Natural killer cell (primary cell): ENCODE results near the gene ASXL3. TPM values are rescaled to one million over a fixed set of nuclear protein-coding genes. Genes with fewer than 3 reads are reported as not detected.

Experiments used
- ATAC-seq, 3 donors: fragments of 150-1000 bp in 2 of 3; fragments of 200-7000 bp in 1 of 3; cut with Tn5 transposase; 1 replicate in 1 of 3; 2 replicates in 2 of 3; pipeline ENCODE4 v1.10.0; 2021; ENCODE audit warnings: mild to moderate bottlenecking in 2 of 3, moderate library complexity in 2 of 3
- DNase-seq, 2 donors: peaks; one replicate each; pipeline versions ENCODE4 v3.0.0 to v3.0.0-alpha.2; 2013 to 2021; ENCODE audit warnings: mixed read lengths in 1 of 2
- H3K27ac ChIP-seq: one replicate; pipeline ENCODE4 v1.5.1; 2013; ENCODE audit warnings: mild to moderate bottlenecking, low read length
- H3K27me3 ChIP-seq: one replicate; pipeline ENCODE4 v1.6.1; 2013; ENCODE audit warnings: low read length; ENCODE audit not compliant: control insufficient read depth, insufficient read depth
- H3K36me3 ChIP-seq: one replicate; pipeline ENCODE4 v1.6.1; 2013; ENCODE audit warnings: low read length; ENCODE audit not compliant: control insufficient read depth, insufficient read depth
- H3K4me1 ChIP-seq: one replicate; pipeline ENCODE4 v1.6.1; 2013; ENCODE audit warnings: low read length; ENCODE audit not compliant: control insufficient read depth, insufficient read depth
- H3K4me3 ChIP-seq: one replicate; pipeline ENCODE4 v1.5.1; 2013; ENCODE audit warnings: low read length
- H3K9me3 ChIP-seq: one replicate; pipeline ENCODE4 v1.6.1; 2013; ENCODE audit warnings: low read length; ENCODE audit not compliant: control insufficient read depth, insufficient read depth
- H3K27ac Mint-ChIP-seq, 2 donors: one replicate each; pipeline ENCODE4 v1.8.0; 2022; ENCODE audit warnings: mild to moderate bottlenecking in 2 of 2, mixed read lengths in 2 of 2, moderate library complexity in 1 of 2
- H3K27me3 Mint-ChIP-seq, 2 donors: one replicate each; pipeline ENCODE4 v1.8.0; 2022; ENCODE audit warnings: low read depth in 2 of 2, mixed read lengths in 2 of 2
- H3K36me3 Mint-ChIP-seq: one replicate; pipeline ENCODE4 v1.8.0; 2022; ENCODE audit warnings: mixed read lengths
- H3K4me1 Mint-ChIP-seq, 2 donors: one replicate each; pipeline ENCODE4 v1.8.0; 2022; ENCODE audit warnings: mixed read lengths in 2 of 2
- H3K4me3 Mint-ChIP-seq: one replicate; pipeline ENCODE4 v1.8.0; 2022; ENCODE audit warnings: mild to moderate bottlenecking, moderate library complexity, mixed read lengths
- H3K9me3 Mint-ChIP-seq, 2 donors: one replicate each; pipeline ENCODE4 v1.8.0; 2022; ENCODE audit warnings: mixed read lengths in 2 of 2
- CTCF ChIP-seq: fragments of 200-600 bp; IDR thresholded peaks from one replicate; pipeline ENCODE4 v1.8.0; 2022; ENCODE audit warnings: antibody characterized with exemption
- WGBS: methylation state at CpG from one replicate; pipeline ENCODE4 v1.1.7; 2013; ENCODE audit warnings: missing lambda C conversion rate; ENCODE audit not compliant: insufficient coverage; 5-methylcytosine and 5-hydroxymethylcytosine counted together
- intact Hi-C: fragments of 100-400 bp; cut with micrococcal nuclease; formaldehyde crosslinking; loops from one replicate; pipeline ENCODE4 v1.14.2; 2022
- total RNA-seq, 4 donors: library from RNA; stranded (reverse); fragments of 120-200 nt in 1 of 4; gene quantifications; one replicate each; pipeline versions ENCODE4 v1.2.3 to v1.2.4, GENCODE V29; 2013 to 2022

Gene ASXL3
- total RNA-seq, 3 donors from 2014 or later (not counting 1 experiment from before 2014, with no cell fraction given), result not detected

- intact Hi-C loops, result no loop called here
- Histone ChIP-seq H3K36me3 (no peaks in the 10 kb centered on the region), H3K27me3 (peaks cover 6% of the 10 kb centered on the region), H3K4me3 (no peak overlapping the region), H3K27ac (no peak overlapping the region), H3K4me1 (peaks cover 3% of the 10 kb centered on the region), H3K9me3 (no peaks in the 10 kb centered on the region)
- ATAC-seq (no peak), DNase-seq (no peak)
- peaks cover 5 to 10% of the 10 kb centered on the region in 2 donors for H3K27me3 Mint-ChIP-seq
- H3K36me3 Mint-ChIP-seq, result peaks cover 5% of the 10 kb centered on the region
- WGBS, result 88% methylated on average over 3 of the region's 4 CpGs
- TF ChIP-seq CTCF, result no peak
- no peaks in the 10 kb centered on the region for H3K4me1 Mint-ChIP-seq
- H3K4me3 Mint-ChIP-seq, result no peak overlapping the region
- H3K27ac Mint-ChIP-seq, result no peak overlapping the region
- H3K9me3 Mint-ChIP-seq, result peaks cover 6 to 9% of the 10 kb centered on the region in 2 donors
Observed at GRCh38 chr18:33580546-33580945, 2.5 kb downstream of the ASXL3 start.

- no peak overlapping the region for H3K4me3 ChIP-seq
- Mint-ChIP-seq H3K4me3 (no peak overlapping the region), H3K27me3 (peaks cover 5 to 10% of the 10 kb centered on the region in 2 donors), H3K4me1 (no peaks in the 10 kb centered on the region), H3K27ac (no peak overlapping the region), H3K9me3 (peaks cover 6 to 13% of the 10 kb centered on the region in 2 donors), H3K36me3 (peaks cover 5% of the 10 kb centered on the region)
- no peak overlapping the region for H3K27ac ChIP-seq
- no peaks in the 10 kb centered on the region for H3K9me3 ChIP-seq
- no peaks in the 10 kb centered on the region for H3K36me3 ChIP-seq
- intact Hi-C loops, result no loop called here
- TF ChIP-seq CTCF, result no peak
- H3K27me3 ChIP-seq, result peaks cover 6% of the 10 kb centered on the region
- H3K4me1 ChIP-seq, result peaks cover 3% of the 10 kb centered on the region
- ATAC-seq (no peak), DNase-seq (no peak)
- 69% methylated on average over 2 of the region's 2 CpGs for WGBS
Observed at GRCh38 chr18:33581856-33582255, 3.8 kb downstream of the ASXL3 start.

- DNase-seq (no peak), ATAC-seq (no peak)
- TF ChIP-seq CTCF, result no peak
- Mint-ChIP-seq H3K4me3 (no peak overlapping the region), H3K36me3 (peaks cover 5% of the 10 kb centered on the region), H3K27ac (no peak overlapping the region), H3K4me1 (no peaks in the 10 kb centered on the region), H3K9me3 (peaks cover 6 to 19% of the 10 kb centered on the region in 2 donors), H3K27me3 (no peaks in the 10 kb centered on the region)
- no peak overlapping the region for H3K27ac ChIP-seq
- no peaks in the 10 kb centered on the region for H3K36me3 ChIP-seq
- no peak overlapping the region for H3K4me3 ChIP-seq
- intact Hi-C loops, result no loop called here
- no peaks in the 10 kb centered on the region for H3K9me3 ChIP-seq
- peaks cover 3% of the 10 kb centered on the region for H3K27me3 ChIP-seq
- no peaks in the 10 kb centered on the region for H3K4me1 ChIP-seq
- 80% methylated on average over 1 of the region's 1 CpG for WGBS
Observed at GRCh38 chr18:33583901-33584300, 5.9 kb downstream of the ASXL3 start.
